GM08714 (cell line): ENCODE data around the gene LONP2.
"Not testable (repeated sequence)": the region's sequence is repeated elsewhere in the genome, so short reads cannot be mapped to it uniquely, and the experiment has no call there.

Experiments used
- H3K4me3 ChIP-seq: fragments of 200-500 bp; sonication (Bioruptor generic); 2 replicates; pipeline ENCODE4 v1.5.1; 2014; ENCODE audit warnings: mild to moderate bottlenecking, low read length, inconsistent platforms
- ZNF274 ChIP-seq: IDR thresholded peaks from 2 replicates; pipeline ENCODE4 v1.6.1; 2012; ENCODE audit warnings: mild to moderate bottlenecking, low read depth, low read length

The LONP2 gene

GRCh38 chr16:48353565-48354163 is 109.6 kb downstream of the LONP2 start:
- TF ChIP-seq ZNF274, result no peak
- H3K4me3 ChIP-seq, result no peak overlapping the region

GRCh38 chr16:48354385-48354784 is 110.3 kb downstream of the LONP2 start:
- H3K4me3 ChIP-seq, result not testable (repeated sequence)

DNA sequence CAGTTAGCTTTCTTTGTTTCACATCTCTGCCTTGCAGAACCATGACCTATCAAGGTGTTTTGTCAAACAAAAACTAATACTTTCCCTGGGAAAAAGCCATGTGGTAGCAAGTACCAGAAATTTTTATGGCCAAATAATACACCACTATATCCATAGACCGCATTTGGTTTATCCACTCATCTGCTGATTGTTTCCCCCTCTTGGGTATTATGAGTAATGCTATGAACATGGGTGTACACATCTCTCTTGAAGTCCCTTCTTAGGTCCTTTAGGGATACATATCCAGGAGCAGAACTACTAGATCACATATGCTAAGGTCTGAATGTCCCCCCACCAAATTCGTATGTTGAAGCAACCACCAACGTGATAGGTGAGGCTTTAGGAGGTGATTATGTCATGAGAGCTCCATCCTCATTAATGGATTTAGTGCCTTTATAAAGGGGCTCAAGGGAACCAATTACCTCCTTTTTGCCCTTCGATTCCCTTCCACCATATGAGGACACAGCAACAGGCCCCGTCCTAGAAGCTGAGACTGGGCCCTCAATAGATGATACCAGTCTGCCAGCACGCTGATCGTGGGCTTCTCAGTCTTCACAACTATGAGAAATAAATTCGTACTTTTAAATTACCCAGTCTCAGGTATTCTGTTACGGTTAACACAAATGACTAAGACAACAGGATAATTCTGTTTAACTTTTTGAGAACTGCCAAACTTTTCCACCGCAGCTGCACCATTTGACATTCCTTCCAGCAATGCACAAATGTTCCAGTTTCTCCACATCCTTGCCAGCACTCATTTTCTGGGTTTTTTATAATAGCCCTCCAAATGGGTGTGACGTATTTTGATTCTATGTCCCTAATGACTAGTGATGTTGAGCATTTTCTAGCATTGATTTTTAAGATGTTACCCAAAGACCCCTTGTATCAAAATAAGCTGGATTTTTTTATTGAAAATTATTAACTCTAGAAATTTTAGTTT is 111.1 kb downstream of the LONP2 start:
- TF ChIP-seq ZNF274, result no peak
- H3K4me3 ChIP-seq, result no peak overlapping the region

- TF ChIP-seq ZNF274, result no peak
- no peak overlapping the region for H3K4me3 ChIP-seq
These were observed 112.7 kb downstream of the LONP2 start for GRCh38 chr16:48356633-48357376.

DNA sequence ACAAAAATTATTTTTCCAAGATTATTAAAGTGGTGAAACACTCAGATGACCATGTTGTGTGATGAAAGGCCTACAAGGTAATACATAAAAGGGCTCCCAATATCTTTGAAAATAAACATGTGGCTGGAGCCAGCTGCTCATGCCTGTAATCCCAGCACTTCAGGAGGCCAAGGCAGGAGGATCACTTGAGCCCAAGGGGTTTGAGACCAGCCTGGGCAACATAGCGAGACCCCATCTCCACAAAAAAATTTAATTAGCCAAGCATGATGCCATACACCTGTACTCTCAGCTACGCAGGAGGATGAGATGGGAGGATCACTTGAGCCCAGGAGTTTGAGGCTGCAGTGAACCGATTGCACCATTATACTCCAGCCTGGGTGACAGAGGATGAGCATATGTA is 114.3 kb downstream of the LONP2 start:
- H3K4me3 ChIP-seq, result no peak overlapping the region
- no peak for TF ChIP-seq ZNF274

DNA sequence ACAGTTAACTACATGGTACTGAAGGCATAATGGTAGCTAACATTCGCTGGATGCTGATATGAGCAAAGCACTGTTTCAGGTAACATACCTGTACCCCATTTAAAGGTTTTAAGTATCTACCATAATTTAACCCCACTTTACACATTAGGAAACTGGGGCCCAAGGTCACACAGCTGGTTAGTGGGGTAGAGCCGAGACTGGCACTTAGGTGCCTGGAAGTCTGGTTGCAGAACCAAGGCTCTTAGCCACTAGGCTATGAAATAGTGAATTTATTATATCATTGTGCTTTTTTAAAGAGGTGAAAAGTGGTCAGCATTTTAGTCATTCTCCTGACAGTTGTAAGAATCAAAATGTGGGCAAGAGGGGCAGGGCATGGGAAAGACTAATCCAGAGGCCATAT is 115.9 kb downstream of the LONP2 start:
- no peak for TF ChIP-seq ZNF274
- no peak overlapping the region for H3K4me3 ChIP-seq

- H3K4me3 ChIP-seq, result no peak overlapping the region
- TF ChIP-seq ZNF274, result no peak
These were observed 116.9 kb downstream of the LONP2 start for GRCh38 chr16:48361012-48361411.

GRCh38 chr16:48361540-48362144 is 117.5 kb downstream of the LONP2 start:
- H3K4me3 ChIP-seq, result no peak overlapping the region
- TF ChIP-seq ZNF274, result no peak

GRCh38 chr16:48365025-48365600 is 121.0 kb downstream of the LONP2 start:
- no peak for TF ChIP-seq ZNF274
- H3K4me3 ChIP-seq, result peak overlapping the region; percentile 84; the same call in 1 of the 2 replicates

- no peak for TF ChIP-seq ZNF274
- H3K4me3 ChIP-seq, result peak overlapping the region; percentile 84
These were observed 121.6 kb downstream of the LONP2 start for GRCh38 chr16:48365601-48366164.

DNA sequence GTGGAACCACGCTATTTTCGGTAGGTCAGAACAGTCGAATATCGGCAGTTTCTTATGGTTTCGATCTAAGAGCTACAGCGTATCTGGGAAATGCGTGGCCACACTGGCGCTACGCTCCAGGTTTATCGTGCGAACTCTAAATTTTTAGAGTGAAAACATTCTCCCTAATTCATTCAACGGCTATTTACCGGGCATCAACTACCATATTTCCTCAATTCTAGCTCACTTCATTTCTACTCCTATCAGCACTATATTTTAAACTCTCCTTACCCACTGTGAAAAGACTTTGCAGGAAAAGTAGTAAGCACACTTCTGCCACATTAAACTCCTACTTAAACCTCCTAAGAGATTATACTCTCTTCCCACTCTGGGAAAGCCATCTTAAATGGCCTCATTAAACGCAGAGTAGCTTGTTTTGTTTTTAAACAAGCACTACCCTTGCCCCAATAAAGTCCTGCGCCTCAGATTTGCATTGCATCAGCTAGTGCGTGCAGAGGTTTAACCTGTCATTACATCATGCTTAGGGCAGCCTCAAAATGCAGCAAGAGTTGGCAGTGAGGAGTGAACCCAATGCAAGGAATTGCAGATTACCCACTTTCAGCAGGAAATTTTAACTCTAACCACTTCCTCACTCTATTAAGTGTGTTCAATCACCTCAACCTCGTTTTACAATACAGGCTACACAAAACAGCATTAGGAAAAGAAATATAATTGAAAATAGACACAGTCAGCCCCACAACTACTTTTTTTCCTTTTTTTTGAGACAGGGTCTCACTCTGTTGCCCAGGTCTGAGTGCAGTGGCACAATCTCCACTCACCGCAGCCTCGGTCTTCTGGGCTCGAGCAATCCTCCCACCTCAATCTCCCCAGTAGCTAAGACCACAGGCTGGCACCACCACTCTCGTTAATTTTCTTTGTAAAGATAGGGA is 122.3 kb downstream of the LONP2 start:
- H3K4me3 ChIP-seq, result peak overlapping the region; percentile 84
- TF ChIP-seq ZNF274, result no peak

DNA sequence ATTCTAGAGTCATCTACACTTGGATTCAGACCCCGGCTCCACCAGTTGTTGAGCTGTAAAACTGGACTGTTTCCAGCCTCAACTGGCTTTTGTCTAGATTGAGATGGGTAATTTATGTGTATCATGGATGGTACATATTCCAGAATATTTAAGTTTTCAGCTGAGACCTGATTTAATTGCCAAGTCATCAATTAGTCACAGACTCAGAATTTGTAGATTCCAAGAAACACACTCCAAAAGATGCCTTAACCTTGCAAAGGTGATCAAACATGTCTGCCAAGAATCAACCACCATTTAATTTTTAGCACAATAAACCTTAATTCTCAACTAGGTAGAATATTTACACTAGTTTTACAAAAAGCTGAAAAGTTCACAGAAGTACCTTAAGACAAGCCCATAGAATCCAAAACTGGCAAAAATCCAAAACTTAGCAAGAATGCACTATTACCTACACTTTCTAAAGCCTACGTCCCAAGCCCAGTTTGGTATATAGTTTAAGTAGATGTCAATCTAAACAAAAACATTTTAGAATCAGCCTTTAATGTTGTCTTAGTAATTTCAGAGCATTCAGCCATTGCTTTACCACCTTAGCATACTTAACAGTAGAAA is 123.4 kb downstream of the LONP2 start:
- no peak overlapping the region for H3K4me3 ChIP-seq
- no peak for TF ChIP-seq ZNF274
